C4-2B (cell line): ENCODE results near the gene LRRC3.

Experiments
- ZFX ChIP-seq: fragments of 450-650 bp; IDR thresholded peaks from 2 replicates; pipeline ENCODE4 v1.6.1; 2017
- TF ChIP-seq, protein P1 (sequence below): fragments of 450-650 bp; conservative IDR thresholded peaks from 2 replicates; pipeline ENCODE4 v1.5.1; 2017; ENCODE audit warnings: mild to moderate bottlenecking

DNA sequence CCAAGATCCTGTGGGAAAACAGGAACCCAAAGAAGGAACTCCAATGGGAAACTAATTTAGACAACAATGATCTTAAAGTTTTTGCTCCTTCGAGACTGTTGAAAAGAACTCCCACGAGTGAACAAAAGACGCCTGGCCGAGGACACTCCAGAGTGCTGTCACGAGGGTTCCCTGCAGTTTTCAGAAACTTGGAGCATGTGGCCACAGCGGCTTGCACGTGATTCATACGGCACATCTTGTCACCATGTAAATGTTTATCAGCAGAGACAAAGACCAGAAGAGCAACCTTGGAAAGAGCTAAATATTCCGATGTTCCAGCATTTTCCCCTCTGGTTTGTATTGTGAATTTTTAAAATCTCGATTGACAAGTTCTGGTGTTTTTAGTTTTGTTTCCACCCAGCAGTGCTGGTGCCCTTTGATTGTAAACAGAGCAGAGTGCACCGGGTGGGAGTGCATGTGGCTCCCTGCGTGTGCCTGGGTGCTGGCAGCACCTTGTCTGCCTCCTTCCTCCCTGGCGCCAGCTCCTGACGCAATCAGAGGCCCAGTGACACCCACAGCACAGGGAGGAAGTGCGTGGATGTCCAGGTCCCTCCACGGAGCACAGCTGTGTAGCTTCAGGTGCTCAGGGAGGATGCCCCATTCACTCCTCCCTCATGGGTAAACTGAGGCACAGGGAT, 23.0 kb downstream of the LRRC3 start:
- TF ChIP-seq, protein P1, sequence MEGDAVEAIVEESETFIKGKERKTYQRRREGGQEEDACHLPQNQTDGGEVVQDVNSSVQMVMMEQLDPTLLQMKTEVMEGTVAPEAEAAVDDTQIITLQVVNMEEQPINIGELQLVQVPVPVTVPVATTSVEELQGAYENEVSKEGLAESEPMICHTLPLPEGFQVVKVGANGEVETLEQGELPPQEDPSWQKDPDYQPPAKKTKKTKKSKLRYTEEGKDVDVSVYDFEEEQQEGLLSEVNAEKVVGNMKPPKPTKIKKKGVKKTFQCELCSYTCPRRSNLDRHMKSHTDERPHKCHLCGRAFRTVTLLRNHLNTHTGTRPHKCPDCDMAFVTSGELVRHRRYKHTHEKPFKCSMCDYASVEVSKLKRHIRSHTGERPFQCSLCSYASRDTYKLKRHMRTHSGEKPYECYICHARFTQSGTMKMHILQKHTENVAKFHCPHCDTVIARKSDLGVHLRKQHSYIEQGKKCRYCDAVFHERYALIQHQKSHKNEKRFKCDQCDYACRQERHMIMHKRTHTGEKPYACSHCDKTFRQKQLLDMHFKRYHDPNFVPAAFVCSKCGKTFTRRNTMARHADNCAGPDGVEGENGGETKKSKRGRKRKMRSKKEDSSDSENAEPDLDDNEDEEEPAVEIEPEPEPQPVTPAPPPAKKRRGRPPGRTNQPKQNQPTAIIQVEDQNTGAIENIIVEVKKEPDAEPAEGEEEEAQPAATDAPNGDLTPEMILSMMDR, result no peak
- TF ChIP-seq ZFX, result no peak
